Stimulated activated CD4-positive, alpha-beta T cell treated with anti-CD3 and anti-CD28 coated beads, Interleukin-2, amount 100 ng/mL, for 4 hours (primary cell): Measurements from ENCODE around the gene YY2.
"Not testable (repeated sequence)": the region's sequence is repeated elsewhere in the genome, so short reads cannot be mapped to it uniquely, and the experiment has no call there.

Experiments used
- DNase-seq: peaks from one replicate; pipeline ENCODE4 v3.0.0-alpha.2; 2020; ENCODE audit warnings: low read depth

Gene YY2

DNA sequence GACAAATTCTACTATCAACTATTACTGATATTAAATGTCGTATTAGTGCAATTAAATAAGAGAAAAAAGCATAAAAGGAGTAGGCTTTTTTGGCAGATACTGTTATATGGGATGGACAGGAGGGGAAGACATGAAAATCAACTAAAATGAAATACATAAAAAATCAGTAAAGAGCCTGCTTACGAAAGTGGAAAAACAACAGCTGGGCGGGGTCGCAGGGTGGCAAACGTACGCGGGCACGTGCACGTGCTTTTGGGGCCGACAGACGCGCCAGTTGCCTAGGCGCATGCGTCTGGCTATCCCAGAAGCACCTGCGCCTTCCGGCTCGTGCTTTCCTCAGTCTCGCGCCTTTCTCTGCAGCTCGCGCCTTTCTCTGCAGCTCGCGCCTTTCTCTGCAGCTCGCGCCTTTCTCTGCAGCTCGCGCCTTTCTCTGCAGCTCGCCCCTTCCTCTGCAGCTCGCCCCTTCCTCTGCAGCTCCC is at the start of gene YY2:
YY2 (plus strand) TSS at position 51 of the 479 bp plus-strand sequence. CDS start 498 bp downstream, outside the sequence.
- DNase-seq, result no peak

DNA sequence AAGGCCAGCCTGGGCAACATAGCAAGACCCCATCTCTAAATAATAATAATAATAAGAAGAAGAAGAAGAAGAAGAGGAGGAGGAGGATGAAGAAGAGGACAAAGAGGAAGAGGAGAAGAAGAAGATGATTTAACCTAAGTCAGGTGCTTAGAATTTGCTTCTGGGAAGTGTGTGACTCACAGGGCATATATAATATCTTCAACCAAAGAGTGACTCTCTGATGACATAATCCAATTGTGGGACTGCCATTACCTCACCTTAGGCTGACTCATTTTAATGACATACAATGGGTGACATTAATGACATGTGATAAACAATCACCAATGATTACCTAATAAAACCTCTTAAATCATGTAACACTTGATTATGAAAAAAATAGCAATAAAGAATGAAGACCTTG is 49.1 kb upstream of the YY2 start:
- DNase-seq, result no peak

DNA sequence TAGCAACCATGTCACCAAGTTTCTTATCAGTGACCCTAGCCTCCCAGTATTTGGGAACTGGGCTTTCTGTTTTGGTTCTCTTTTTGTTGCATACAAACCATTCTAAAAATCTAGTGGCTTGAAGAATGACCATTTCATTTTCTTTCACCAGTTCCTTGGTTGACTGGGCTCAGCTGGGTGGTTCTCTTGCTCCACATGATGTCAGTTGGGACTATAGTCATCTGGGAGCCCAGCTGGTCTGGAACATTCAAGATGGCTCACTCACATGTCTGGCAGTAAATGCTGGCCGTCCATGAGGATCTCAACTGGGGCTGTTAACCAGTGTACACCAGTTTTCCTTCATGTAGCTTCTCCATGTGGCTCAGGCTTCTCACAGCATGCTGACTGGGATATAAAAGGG is 44.0 kb upstream of the YY2 start:
- DNase-seq, result no peak

GRCh38 chrX:21812628-21813027 is 43.2 kb upstream of the YY2 start:
- no peak for DNase-seq

DNA sequence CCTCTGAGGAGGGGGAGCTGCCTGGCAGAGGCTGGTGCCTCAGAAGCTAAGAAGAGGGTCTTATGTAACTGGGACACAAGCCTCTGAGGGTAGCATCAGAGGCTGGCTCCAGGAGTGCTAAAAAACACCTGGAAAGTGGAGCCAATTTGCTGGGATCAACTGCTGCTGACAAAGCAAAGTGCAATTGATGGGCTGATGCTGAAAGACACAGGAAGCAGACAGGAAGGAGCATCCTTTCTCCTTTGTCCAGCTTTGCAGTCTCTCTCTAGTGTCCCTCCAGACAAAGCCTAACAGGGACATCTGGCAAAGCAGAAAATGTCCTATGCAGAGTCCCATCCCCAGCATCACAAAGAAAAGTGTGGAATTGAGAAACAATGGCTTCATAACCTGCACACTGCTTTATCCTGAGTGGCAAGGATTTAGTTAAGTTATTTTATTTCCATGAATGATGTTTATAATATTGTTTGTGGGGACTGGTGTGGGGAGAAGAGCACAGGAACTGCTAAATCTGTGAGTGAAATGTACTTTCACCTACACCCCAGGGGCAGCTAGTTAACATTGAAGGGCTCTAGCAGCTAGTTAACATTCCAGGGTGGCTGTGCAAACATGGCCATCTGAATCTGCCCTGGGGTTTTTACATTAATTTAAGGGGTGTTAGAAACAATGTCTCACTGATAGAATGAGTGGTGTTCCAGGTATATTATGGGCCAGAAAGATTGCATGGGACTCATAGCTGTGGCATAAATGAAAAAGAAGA is 42.0 kb upstream of the YY2 start:
- DNase-seq, result no peak

- DNase-seq, result no peak
These were observed 39.7 kb upstream of the YY2 start for GRCh38 chrX:21816136-21816535.

GRCh38 chrX:21820170-21820569 is 35.6 kb upstream of the YY2 start:
- DNase-seq, result not testable (repeated sequence)

GRCh38 chrX:21821875-21822274 is 33.9 kb upstream of the YY2 start:
- DNase-seq, result no peak

GRCh38 chrX:21831496-21831895 is 24.3 kb upstream of the YY2 start:
- DNase-seq, result no peak

DNA sequence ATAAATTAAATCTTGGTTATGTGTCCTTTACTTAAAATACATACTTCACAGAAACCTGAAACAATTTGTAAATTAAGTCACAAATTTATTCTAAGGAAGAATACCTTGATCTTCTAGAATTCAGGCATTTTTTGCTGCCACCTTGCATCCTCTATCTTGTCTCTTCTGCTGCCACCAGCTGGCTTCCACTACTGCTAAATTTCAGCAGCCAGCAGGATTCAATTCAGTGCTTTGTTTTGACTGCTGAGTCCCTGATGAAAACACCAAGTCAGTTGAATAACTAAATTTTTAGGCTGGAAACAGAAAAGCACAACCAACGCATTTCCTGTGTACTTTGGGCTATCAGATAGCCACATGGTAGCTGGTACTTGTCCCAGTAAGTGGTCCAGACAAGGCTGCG is 18.7 kb upstream of the YY2 start:
- no peak for DNase-seq

GRCh38 chrX:21838937-21839333 is 16.9 kb upstream of the YY2 start:
- DNase-seq, result no peak

DNA sequence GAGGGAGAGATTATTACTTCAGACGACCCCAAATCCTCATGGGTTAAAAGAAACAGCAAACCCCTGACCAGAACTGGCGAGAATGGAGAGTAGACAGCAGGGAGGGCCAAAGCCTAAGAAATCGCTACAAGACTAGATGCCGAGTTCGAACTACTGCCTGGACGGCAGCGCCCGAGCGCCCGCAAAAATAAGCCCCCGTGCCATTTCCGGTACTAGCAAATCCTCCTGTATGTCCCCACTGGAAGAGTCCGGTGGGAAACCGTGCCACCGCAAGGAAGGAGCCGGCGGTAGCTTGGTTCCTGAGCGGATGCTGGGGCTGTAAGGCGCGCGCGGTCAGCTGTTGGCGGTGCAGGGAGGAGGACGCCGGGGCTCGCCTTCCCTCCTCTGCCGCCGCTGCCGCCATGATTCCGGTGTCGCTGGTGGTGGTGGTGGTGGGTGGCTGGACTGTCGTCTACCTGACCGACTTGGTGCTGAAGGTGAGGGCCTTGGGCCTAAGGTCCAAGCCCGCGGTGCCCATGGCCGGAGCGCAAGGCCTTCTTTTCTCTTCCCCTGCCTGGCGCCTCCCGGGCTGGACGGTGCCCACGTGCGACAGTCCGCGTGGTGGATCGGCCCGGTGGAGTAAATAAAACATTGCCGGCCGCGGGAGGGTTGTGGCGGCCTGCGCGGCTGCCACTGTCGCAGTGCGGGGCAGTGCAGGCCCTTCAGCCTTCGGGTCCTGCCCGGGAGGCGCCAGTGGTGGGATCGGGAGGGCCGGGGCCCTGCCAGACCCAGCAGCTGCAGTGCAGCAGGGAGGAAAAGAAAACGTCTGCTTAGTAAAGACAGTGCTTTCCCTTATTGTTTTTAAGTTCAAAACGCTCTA is 16.2 kb upstream of the YY2 start, which contains the start of gene MBTPS2:
MBTPS2 (plus strand) TSS at position 284 of the 859 bp plus-strand sequence; CDS start at position 402, 118 bp downstream.
- DNase-seq, result peak; percentile 71

- DNase-seq, result no peak
These were observed 15.6 kb upstream of the YY2 start for GRCh38 chrX:21840193-21840545.

DNA sequence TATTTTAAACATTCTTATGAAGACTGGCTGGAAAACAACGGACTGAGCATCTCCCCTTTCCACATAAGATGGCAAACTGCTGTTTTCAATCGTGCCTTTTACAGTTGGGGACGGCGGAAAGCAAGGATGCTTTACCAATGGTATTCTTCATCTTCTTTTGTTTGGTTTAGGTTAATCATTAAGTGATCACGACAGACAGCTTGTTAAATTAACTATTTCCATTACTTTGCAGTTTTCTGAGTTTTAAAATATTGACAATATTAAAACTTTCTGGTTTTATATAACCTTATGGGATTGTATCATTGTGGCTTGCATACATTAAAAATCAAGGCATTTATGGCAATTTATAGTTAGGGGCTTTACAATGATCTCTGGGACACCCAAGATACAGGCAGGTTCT is 12.6 kb upstream of the YY2 start:
- no peak for DNase-seq

DNA sequence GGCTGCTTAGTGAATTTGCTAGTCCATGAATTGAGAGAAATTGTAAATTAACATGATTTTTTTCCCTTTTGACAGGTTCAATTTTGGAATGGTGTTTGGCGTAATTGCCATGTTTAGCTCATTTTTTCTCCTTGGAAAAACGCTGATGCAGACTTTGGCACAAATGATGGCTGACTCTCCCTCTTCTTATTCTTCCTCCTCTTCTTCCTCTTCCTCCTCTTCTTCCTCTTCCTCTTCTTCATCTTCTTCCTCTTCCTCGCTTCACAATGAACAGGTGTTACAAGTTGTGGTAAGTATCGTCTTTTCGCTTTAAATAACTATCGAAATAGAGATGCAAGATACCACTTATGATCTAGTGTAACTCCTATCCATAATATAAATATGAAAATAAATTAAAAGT is 10.7 kb upstream of the YY2 start:
- no peak for DNase-seq

- DNase-seq, result no peak
These were observed 8.4 kb upstream of the YY2 start for GRCh38 chrX:21847342-21847741.

DNA sequence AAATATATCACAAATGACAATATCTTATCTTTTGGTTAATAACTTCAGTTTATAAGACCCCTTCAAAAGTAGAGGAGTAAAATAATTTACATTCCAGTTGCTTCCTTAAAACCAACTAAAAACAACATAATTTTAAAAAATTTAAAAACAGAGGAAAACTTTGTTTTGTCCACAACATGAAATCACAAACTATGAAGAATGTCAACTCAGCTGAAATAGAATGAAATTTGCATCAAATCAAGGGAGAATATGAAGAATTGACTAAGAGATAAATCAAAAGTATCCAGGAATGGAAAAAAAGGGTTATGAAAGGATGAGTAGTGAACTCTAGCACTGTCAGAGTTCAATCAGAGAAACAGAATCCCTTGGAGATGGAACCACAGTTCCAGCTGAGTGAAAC is 2.2 kb upstream of the YY2 start:
- DNase-seq, result no peak

DNA sequence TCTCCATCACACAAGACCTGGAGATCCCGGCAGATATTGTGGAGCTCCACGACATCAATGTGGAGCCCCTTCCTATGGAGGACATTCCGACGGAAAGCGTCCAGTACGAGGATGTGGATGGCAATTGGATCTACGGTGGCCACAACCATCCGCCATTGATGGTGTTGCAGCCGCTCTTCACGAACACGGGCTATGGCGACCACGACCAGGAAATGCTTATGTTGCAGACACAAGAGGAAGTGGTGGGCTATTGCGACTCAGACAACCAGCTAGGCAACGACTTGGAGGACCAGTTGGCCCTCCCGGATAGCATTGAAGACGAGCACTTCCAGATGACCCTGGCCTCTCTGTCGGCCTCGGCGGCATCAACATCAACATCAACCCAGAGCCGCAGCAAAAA is 717 bp downstream of the YY2 start:
- no peak for DNase-seq

DNA sequence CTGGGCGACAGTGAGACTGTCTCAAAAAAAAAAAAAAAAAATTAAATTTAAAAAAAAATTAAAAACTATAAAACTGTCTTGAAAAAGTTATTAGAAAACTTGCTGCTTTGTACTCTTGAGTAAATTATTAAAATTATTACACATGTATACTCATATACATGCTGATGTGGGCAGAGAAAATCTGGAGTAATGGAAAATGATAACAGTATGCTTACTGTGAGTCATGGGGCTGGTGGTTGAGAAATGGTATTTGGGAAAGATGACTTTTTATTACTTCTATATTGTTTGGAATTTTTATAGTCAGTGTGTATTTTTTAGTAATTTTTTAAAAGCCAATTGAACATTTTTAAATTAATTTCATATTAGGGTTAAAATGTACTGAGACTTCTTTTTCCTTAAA is 7.5 kb downstream of the YY2 start:
- no peak for DNase-seq

- DNase-seq, result no peak
These were observed 9.6 kb downstream of the YY2 start for GRCh38 chrX:21865436-21865835.

GRCh38 chrX:21870494-21870893 is 14.7 kb downstream of the YY2 start:
- no peak for DNase-seq

GRCh38 chrX:21873063-21873775 is 17.4 kb downstream of the YY2 start:
- no peak for DNase-seq

DNA sequence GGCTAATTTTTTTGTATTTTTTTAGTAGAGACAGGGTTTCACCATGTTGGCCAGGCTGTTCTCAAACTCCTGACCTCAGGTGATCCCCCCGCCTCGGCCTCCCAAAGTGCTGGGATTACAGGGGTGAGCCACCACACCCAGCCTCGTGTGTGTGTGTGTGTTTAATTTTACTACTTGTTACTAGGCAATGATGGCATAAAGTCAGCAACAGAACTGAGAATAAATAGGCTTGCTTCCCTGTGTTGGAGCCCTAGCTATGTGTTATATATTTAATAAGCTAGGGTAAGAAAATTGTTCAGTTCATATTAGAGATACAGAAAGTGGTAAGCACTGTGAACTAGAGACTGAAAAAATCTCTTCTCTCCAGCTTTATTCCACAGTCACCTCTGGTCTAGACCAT is 18.4 kb downstream of the YY2 start:
- DNase-seq, result not testable (repeated sequence)
